ENCODE data around the gene ZXDC. TPM values are rescaled to one million over a fixed set of nuclear protein-coding genes. Genes with fewer than 3 reads are reported as not detected.

Gene ZXDC
- total RNA-seq, 4 donors from 2014 or later: 40.5 to 97.5 (median 61.2) TPM

DNA sequence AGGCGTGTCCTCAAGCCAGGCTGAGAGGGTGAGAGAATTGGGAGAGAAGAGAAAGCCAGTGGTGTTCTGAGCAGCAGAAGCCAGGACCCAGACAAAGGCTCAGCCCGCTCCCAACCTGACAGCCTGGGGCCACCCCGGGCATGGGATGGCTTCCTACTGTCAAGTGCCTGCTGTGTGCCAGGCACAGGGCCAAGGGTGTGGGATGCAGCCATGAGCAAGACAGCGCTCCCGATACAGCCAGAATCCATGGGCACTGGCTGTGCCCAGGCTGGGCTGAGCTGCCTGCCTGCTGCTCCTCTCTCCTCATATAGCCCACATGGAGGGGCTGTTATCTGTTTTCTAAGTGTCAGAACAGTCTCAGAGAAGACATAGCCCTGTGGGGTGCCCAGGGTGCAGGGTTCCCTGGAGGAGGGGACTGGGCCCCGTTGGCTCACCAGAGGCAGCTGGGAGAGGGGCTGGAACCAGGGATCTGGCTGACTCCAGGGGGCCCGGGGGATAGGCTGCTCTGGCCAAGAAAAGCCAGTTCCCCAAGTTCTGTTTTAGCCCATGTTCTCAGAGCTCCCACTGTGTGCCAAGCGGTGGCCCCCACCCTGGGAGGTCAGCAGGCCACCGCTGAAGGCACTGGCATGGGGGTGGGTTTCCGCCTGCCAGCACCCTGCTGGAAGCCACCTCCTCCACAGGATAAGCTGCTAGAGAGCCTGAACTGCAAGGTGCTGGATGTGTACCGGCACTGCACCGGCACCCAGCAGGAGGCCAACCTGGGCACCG is 42.0 kb downstream of the ZXDC start:
- no peak for DNase-seq (ENCODE audit: low spot score in 2 of 2)
- Histone ChIP-seq H3K4me1 (no peaks in the 10 kb centered on the region), H3K36me3 (peaks cover 38% of the 10 kb centered on the region), H3K27ac (no peak overlapping the region), H3K4me3 (no peak overlapping the region), H3K27me3 (no peaks in the 10 kb centered on the region), H3K9me3 (peaks cover under 1% of the 10 kb centered on the region)
- no peak for TF ChIP-seq POLR2A (IDR thresholded peaks at IDR 0.05)
- TF ChIP-seq POLR2AphosphoS5 (IDR thresholded peaks at IDR 0.05): no peak
- TF ChIP-seq, protein P1, sequence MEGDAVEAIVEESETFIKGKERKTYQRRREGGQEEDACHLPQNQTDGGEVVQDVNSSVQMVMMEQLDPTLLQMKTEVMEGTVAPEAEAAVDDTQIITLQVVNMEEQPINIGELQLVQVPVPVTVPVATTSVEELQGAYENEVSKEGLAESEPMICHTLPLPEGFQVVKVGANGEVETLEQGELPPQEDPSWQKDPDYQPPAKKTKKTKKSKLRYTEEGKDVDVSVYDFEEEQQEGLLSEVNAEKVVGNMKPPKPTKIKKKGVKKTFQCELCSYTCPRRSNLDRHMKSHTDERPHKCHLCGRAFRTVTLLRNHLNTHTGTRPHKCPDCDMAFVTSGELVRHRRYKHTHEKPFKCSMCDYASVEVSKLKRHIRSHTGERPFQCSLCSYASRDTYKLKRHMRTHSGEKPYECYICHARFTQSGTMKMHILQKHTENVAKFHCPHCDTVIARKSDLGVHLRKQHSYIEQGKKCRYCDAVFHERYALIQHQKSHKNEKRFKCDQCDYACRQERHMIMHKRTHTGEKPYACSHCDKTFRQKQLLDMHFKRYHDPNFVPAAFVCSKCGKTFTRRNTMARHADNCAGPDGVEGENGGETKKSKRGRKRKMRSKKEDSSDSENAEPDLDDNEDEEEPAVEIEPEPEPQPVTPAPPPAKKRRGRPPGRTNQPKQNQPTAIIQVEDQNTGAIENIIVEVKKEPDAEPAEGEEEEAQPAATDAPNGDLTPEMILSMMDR (IDR thresholded peaks at IDR 0.05): no peak
- TF ChIP-seq EP300 (IDR thresholded peaks at IDR 0.05): no peak
- 80% methylated on average over 8 of the region's 13 CpGs for WGBS

DNA sequence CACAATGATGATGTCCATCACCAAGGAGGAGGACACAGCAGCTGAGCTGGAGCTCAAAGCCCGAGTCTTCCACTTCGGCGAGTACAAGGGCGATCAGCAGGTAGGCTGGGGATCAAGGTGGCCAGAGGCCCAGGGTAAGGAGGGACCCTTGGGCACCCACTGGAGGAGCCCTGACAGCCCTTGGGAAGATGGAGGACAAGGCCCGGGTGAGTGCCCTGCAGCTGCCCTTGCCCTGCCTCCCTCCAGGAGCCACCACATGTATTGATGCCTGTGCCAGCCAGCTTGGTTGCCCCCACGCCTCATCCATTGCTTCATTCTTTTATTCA is 42.6 kb downstream of the ZXDC start:
- peaks cover 5% of the 10 kb centered on the region for H3K9me3 ChIP-seq
- no peaks in the 10 kb centered on the region for H3K4me1 ChIP-seq
- 95% methylated on average over 6 of the region's 6 CpGs for whole genome bisulfite sequencing
- H3K36me3 ChIP-seq: peaks cover 32% of the 10 kb centered on the region
- H3K27me3 ChIP-seq: no peaks in the 10 kb centered on the region
- H3K4me3 ChIP-seq: no peak overlapping the region
- TF ChIP-seq POLR2A (IDR thresholded peaks at IDR 0.05): no peak
- no peak overlapping the region for H3K27ac ChIP-seq
- no peak for DNase-seq (ENCODE audit: low spot score in 2 of 2)

DNA sequence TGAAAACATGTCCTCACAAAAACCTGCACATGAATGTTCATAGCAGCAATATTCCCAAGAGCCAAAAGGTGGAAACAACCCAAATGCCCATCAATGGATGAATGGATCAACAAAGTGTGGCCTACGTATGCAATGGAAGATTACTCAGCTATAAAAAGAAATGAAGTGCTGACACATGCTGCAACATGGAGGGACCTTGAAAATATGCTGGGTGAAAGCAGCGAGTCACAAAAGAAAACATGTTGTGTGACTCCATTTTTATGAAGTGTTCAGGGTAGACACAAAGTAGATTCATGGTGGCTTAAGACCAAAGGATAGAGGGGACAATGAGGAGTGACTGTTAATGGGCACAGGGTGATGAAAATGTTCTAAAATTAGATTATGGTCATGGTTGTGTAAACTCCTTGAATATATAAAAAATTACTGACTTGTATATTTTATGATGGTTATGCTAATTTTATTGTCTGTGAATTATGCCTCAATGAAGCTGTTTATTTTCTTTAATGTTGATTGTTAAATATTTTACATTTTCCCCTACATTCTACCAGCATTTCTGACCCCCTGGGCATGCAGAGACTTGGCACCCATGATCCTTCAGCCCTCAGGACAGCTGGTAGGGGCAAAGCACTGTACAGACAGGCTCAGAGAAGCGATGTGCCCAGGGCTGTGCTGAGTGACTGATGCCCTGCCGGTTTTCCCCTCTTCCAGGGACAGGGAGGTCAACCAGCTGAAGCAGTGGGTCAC is 43.2 kb downstream of the ZXDC start:
- TF ChIP-seq POLR2AphosphoS5 (IDR thresholded peaks at IDR 0.05) (no peak), EP300 (IDR thresholded peaks at IDR 0.05) (no peak), POLR2A (IDR thresholded peaks at IDR 0.05) (no peak)
- TF ChIP-seq, protein P1 (IDR thresholded peaks at IDR 0.05): no peak
- H3K27ac ChIP-seq: no peak overlapping the region
- H3K9me3 ChIP-seq: peaks cover 7% of the 10 kb centered on the region
- H3K4me3 ChIP-seq: no peak overlapping the region
- WGBS: 79% methylated on average over 4 of the region's 4 CpGs
- no peaks in the 10 kb centered on the region for H3K4me1 ChIP-seq
- no peaks in the 10 kb centered on the region for H3K27me3 ChIP-seq
- no peak for DNase-seq (ENCODE audit: low spot score in 2 of 2)
- H3K36me3 ChIP-seq: peaks cover 26% of the 10 kb centered on the region

DNA sequence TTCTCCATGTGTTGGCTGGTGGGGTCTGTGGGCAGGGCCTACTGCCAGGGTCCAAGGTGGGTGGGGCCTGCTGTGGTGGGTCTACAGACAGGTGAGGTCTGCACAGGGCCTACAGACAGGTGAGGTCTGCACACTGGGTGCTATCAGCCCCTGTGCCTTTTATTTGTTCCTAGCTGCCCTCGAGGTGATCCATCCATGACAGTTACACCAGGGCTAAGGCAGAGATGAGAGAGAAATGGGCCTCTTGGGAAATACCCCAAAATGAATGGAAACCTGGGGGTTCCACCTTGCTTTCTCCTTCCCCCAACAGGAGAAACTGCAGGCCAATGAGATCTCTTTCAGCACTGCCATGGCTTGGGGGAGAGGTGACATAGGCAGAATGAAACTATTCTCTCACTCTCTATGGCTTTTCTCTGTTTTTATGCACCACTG is 44.6 kb downstream of the ZXDC start:
- no peak for DNase-seq (ENCODE audit: low spot score in 2 of 2)
- WGBS: 100% methylated on average over 1 of the region's 1 CpG
- peaks cover 20% of the 10 kb centered on the region for H3K9me3 ChIP-seq

DNA sequence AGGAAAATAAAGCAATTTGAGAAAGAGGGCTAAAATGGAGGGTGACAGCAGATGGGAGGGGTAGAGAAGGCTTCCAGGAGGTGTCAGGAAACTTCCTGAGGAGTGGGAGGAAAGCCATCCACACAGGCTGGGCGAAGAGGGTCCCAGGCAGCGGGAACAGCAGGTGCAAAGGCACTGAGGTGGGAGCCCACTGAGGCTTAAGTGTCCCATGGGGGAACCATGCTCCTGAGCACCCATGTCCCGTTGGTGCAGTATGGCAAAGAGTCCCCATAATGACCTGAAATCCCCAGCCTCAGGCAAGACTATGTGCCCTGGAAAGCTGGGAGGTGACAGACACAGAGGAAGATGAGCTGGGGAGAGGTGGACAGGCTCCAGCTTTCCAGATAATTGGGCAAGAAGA is 50.9 kb downstream of the ZXDC start:
- DNase-seq (ENCODE audit: low spot score in 2 of 2): no peak

More for the DNA sequence above, 44.6 kb downstream of the ZXDC start:
- peaks cover 14% of the 10 kb centered on the region for H3K36me3 ChIP-seq
- H3K27ac ChIP-seq: no peak overlapping the region
- no peak overlapping the region for H3K4me3 ChIP-seq
- H3K4me1 ChIP-seq: no peaks in the 10 kb centered on the region
- no peaks in the 10 kb centered on the region for H3K27me3 ChIP-seq
- TF ChIP-seq POLR2AphosphoS5 (IDR thresholded peaks at IDR 0.05): no peak

DNA sequence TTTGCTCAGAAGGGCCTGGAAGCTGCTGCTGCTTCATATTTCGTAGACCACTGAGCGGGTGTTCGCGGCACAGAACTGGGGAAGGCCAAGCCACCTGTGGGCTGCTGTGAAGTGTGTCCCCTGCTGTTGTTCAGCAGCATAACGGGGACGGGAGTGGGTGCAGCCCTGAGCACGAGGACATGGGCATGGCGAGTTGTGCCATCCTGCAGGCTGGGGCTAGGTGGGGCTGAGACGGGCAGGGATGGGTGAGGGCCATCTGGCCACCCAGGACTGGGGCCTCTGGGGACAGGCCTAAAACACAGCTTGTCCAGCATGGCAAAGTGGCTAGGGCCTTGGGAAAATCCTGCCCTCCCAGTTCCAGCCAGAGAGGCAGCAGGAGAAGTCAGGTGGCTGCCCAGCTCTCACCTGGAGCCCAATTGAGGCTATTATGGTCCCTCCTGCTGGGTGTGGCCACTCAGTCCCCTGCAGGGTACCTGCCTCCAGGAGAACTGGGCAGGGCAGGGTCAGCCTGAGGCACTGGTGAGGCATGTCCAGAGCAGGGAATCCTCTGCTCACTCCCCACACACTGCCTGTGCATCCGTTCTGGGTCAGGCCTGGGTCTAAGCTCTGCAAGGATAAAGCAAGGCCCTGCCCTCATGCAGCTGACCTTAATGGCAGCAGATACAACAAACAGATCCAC is 51.5 kb downstream of the ZXDC start:
- no peaks in the 10 kb centered on the region for H3K36me3 ChIP-seq
- H3K9me3 ChIP-seq: peaks cover 26% of the 10 kb centered on the region
- H3K4me1 ChIP-seq: no peaks in the 10 kb centered on the region
- WGBS: 94% methylated on average over 7 of the region's 10 CpGs
- peaks cover 1% of the 10 kb centered on the region for H3K27me3 ChIP-seq
- no peak overlapping the region for H3K4me3 ChIP-seq
- DNase-seq (ENCODE audit: low spot score in 2 of 2): no peak
- TF ChIP-seq POLR2AphosphoS5 (IDR thresholded peaks at IDR 0.05) (no peak), EP300 (IDR thresholded peaks at IDR 0.05) (no peak), POLR2A (IDR thresholded peaks at IDR 0.05) (no peak)
- TF ChIP-seq, protein P1 (IDR thresholded peaks at IDR 0.05): no peak
- no peak overlapping the region for H3K27ac ChIP-seq

More for the DNA sequence above, 50.9 kb downstream of the ZXDC start:
- TF ChIP-seq POLR2AphosphoS5 (IDR thresholded peaks at IDR 0.05): no peak
- WGBS: 66% methylated on average over 3 of the region's 3 CpGs
- no peaks in the 10 kb centered on the region for H3K36me3 ChIP-seq
- peaks cover 26% of the 10 kb centered on the region for H3K9me3 ChIP-seq
- no peaks in the 10 kb centered on the region for H3K27me3 ChIP-seq
- no peak overlapping the region for H3K4me3 ChIP-seq
- no peaks in the 10 kb centered on the region for H3K4me1 ChIP-seq
- no peak overlapping the region for H3K27ac ChIP-seq

Measured in suprapubic skin (tissue), 4 donors.